Activated CD4-positive, CD25-positive, alpha-beta regulatory T cell treated with anti-CD3 and anti-CD28 coated beads, Interleukin-2, amount 50 U/mL, for 24 hours (primary cell): ENCODE results near the gene AUP1.

Experiments
- ATAC-seq, 2 donors: fragments of 150-1000 bp; cut with Tn5 transposase; one replicate each; pipeline ENCODE4 v1.10.0; 2021; ENCODE audit warnings: mild to moderate bottlenecking in 1 of 2, moderate library complexity in 1 of 2

AUP1 gene

DNA sequence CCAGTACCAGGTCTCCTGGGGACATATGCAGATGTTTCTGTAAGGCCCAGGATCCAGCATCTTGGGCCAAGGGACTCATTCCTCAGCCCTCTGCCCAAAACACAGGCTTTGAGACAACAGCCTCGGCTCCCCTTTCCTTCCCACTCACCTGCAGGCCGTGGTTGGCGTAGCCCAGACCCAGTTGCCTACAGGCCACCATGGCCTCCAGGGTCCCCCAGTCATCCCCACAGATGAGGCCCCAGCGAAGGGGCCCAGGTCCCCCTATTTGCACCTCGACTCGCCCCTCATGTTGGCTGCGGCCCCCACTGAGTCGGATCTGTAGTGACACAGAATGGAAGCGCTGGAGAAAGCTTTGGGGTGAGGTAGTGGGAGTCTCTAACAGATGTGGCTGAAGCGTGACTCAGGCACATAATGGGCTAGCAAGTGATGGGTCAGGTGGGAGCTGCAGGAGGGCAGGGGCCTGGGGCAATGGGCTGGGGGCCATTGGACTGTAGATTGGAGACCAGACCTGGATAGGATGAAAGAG, 6.0 kb upstream of the AUP1 start:
- no peak for ATAC-seq

DNA sequence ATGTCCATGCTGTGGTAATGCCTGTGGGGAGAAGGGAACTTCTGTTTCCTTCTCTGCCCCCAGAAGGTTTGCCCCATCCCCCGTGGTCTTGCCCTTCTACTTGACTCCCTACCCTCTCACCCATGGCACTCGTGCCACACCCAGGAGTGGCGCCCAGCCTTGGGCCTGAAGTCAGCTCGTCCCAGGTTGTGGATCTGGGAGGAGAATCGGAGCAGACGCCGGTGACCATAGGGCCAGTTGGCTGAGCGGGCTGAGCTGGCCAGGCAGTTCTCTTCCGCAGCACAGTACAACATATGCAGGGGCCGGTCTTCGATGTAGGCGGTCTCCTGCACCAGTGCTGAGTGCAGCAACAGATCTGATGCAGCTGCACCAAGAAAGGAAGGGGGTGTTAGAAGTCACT, 4.9 kb upstream of the AUP1 start:
- ATAC-seq = no peak

DNA sequence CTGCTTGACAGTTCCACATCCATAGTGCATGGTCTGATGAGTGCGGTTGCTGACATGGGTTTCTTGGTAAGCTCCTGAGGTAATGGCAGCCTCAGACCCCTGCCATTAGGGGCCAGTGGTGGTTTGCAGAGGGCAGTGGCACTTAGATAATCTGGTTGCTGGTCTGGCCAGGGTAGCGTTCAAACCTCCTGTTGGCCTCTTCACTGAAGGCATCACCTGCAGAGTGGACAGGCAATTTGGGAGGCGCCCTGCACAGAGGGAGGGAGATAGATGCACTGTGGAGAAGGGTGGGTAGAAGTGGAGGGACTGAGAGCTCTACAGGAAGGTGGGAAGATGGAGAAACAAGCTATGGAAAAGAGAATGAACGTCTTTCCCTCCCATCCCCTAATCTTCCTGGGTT, 4.0 kb upstream of the AUP1 start:
- ATAC-seq = no peak

DNA sequence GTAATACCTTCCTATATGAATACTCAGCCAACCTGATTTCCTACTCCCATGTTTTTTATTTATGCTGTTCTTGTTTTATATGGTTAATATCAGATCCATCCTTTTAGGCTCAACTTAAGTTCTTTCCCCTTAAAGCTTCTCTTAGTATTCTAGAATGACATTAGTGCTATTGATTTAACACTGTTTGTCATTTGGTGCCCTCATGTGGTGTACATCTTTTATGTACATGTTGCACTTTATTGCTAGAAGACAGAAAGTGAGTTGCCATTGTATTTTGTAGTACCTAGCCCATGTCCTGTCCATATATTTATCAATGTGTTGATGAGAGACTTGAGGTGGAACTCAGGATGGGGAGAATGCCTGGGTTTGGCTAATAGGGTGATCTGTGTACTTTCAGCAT, 2.7 kb upstream of the AUP1 start:
- no peak for ATAC-seq

DNA sequence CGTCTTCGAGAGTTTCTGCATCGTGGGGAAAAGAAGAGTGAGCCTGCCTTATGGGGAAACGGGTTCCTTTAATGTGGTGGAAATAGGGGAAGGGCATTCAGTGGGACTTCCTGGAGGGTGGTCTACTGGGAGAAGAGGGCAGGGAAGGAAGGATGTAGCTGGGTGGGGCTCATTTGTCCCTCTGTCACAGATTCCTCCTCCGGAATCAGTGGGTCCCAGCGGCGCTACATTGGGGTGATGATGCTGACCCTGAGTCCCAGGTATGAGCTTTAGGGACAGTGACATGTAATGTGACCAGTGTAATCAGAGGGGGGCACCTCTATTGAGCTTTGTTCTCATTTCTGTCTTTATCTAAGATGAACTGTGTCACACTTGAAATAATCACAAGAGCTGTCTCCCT, 2.2 kb upstream of the AUP1 start:
- ATAC-seq = no peak

DNA sequence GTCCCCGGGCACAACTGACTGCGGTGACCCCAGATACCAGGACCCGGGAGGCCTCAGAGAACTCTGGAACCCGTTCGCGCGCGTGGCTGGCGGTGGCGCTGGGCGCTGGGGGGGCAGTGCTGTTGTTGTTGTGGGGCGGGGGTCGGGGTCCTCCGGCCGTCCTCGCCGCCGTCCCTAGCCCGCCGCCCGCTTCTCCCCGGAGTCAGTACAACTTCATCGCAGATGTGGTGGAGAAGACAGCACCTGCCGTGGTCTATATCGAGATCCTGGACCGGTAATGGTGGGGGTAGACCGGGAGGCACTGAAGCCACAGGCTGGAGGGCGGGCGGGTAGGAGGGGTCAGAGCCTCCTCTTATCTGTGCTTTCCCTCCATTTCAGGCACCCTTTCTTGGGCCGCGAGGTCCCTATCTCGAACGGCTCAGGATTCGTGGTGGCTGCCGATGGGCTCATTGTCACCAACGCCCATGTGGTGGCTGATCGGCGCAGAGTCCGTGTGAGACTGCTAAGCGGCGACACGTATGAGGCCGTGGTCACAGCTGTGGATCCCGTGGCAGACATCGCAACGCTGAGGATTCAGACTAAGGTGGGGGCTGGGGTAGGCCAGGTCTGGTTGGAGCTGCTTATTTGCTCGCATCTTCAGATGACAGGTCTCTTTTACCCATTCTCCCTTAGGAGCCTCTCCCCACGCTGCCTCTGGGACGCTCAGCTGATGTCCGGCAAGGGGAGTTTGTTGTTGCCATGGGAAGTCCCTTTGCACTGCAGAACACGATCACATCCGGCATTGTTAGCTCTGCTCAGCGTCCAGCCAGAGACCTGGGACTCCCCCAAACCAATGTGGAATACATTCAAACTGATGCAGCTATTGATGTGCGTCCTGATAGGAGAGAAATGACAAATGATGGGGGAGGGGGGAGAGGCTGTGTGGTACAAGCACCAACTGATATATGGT, 1.0 kb upstream of the AUP1 start:
- peak; percentile 5 to 12 for ATAC-seq

DNA sequence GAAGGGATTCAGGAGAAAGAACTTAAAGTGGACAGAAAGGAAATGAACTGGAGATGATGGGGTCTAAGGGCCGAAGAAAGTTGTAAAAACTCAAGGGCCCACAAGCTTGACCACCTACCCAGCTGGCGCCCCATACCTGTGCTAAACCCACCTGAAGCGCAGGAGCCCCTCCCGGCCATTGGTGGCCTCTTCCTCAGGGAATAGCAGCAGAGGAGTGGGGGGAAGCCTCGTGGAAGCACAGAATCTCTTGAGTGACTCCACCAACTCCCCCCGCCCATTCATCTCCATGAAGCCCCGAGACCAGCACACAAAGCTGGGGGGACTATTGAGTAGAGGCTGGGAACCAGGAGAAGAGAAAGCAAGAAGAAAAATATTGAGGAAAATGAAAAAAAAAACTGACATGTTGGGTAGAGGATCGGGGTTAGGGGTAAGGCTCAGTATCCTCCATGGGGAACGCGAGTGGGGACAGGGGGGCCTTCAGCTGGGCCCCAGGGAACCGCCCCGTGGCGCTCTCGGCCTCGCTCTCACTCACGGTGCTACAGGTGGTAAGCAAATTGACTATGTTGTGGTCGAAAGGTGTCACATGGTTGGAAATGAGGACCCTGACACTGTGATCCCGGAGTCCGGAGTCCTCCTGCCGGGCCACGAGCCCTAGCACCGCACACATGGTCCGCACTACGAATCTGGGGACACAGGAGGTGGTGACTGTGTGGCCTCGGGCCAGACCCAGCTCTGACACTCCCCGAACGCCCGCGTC, 728 bp downstream of the AUP1 start:
- peak; percentile 0 to 1 for ATAC-seq

DNA sequence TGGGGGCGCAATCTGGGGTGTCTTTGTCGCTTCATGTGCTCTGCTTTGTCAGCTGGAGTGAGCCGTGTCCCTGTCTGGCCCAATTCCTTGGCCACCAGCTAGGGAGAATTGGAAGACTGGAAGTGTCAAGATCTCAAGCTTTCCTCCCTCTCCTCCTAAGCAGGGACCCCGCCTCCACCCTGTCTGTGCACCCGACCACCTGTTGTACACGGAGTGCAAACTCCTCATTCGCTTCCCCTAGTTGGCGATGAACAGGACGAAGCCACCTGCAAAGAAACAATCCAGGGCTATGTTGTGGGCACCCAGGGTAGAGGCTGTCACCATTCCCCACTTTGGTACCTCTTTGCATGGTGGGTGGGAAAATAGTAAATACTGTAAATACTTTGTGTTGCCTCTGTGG, 1.8 kb downstream of the AUP1 start:
- ATAC-seq = no peak

DNA sequence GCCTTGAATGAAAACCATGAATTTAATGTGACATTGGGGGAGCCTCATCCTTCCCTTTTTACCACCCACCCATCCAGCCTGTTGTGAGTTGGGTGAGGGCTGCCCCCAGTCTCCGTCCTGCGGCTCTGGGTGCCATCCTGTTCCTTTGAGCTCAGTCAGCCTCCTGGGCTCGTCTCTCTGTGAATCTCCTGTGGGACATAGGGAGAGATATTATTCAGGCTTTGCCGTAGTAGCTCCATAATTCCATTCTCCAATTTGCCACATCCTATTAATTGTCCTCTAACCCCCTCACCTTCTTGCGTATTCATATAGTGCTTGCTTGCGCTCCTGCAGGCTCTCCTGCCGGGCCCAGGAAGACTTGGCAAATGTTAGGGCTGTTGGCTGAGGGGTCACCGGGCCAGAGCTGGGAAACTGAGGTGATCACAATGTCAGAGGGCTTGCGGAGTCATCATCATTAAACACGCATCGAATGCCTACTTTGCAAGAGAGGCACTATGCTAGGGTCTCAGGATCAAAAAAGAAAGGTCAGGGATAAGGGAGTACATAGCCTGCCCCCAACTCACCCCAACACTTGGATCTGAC, 2.8 kb downstream of the AUP1 start:
- ATAC-seq = no peak

DNA sequence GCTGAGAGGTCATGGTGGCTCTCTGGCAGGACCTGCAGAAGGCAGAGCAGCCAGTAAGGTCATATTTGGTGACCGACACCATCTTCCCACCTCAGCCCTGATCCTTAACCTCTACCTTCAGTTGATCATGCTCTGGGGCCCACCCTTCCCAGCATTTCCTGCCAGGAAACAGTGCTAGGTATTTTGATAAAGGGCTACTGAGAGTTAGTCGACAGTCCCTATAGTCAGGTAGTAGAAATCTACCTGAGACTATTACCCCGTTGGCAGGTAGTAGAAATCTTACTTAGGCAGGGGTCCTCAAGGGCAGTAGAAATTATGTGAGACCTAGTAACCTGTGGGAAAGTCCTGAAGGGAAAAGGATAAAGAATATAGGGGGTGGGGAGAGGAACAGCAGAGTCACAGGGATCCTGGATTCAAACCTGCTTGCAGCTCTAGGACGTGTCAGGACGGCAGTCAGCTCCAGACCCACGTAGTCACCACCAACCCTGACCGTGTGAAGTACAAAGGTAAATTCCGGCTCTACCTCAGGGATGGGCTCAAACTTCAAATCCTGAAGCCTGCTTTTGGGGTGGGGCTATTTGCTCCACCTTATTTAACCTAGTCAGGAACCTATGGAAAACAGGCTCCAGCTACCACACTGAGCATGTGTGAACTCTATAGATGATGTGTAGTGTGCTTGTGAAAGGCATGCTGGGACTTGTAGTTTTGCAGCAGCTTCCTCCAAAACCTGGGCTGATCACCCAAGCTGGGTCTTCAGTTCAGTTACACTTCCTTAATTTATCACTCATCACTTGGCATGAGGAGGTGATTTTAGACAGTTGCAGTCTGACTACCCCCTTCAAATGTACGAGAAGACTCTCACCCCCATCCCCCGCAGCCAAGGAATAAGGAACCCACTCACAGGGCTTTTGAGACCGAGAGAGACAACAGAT, 3.5 kb downstream of the AUP1 start, which contains the start of gene DQX1:
Gene DQX1, minus strand, starts transcription at position 515 of the 932 bp plus-strand sequence. Its CDS starts 502 bp downstream, at position 13.
- no peak for ATAC-seq

DNA sequence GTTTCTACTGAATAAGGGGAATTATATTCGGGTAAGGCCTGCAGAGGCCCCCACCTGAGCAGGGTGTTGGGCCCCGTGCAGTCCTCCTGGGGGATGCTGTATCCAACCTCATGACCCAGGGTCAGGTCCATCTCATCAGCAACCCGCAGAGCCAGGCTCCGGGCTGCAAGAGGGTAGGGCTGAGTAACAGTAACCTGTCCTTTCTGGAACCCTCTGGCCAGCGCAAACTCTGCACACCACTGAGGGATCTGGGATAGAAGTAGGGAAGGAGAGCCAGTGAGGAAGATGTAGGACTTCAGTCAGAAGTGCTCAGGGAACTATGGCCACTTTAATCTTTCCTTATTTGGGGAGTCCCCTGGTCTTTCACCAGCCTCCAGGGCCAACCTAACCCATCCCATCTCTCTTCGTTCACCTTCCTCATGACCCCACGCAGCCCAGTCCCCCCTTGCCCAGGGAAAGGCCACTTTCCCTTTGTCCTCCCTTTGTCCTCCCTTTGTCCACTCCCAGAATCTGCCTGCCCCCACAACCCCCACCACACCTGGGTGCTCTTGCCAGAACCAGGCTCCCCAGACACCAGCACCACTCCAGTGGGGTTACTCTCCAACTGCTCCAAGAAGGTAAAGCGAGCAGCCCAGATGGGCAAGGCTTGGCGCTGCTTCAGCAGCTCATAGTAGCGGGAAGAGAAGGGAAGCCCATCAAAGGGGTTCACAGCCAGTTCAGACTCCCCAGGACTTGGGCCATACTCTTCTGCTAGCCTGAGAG, 4.4 kb downstream of the AUP1 start:
- no peak for ATAC-seq

DNA sequence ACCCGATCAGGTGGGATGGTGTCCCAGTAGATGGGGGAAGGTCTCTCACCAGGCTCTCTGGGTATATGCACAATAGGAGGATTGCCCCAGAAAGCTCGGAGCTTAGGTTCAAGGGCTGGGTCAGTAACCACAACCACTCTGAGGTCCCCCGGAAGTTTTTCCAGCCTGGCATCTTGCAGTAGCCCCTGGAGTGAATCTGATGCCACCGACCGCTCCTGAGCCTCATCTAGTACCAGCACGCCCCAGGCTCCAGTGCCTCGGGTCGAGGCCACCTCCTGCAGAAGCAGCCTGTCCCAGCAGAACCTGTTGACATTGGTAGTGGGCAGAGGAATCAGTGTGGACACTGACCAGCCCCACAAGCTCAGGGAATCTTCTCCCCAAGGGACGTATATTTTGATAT, 5.5 kb downstream of the AUP1 start:
- ATAC-seq = no peak

DNA sequence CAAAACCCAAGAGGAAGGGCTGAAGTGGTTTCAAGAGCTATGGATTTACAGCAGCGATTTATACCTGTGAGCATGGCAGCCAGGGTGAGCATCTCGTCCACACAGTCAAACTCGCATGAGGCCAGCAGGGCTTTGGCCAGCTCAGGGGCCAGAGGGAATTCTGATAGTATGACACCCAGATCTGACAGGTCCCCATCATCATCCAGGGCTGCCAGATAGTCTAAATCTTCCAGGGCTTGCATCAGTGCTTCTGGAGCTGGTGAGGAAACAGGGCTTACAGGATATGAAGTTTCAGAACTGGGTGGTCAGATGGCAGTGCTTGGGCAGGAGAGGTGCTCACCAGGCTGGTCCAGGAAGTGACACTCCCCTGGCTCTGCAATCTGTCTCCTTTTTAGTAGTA, 7.0 kb downstream of the AUP1 start:
- no peak for ATAC-seq

DNA sequence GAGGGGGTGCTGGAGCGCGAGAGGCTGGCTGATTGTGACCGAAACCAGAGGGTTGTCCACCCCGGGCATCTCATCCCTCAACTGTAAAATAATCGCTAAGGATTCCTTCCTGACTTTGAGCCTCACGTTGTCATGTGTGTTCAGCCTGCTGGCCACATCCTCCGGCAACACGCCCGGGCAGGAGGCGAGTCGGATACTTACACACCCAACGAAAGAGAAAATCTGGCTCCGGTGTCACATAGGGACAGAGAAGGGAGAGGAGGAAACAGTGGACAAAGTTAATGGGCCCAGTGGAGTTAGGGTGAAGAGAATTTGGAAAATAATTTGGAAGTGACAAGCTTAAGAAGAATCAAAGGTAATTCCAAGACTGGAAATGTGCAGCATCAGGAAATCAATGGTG, 12.9 kb downstream of the AUP1 start:
- ATAC-seq = no peak

DNA sequence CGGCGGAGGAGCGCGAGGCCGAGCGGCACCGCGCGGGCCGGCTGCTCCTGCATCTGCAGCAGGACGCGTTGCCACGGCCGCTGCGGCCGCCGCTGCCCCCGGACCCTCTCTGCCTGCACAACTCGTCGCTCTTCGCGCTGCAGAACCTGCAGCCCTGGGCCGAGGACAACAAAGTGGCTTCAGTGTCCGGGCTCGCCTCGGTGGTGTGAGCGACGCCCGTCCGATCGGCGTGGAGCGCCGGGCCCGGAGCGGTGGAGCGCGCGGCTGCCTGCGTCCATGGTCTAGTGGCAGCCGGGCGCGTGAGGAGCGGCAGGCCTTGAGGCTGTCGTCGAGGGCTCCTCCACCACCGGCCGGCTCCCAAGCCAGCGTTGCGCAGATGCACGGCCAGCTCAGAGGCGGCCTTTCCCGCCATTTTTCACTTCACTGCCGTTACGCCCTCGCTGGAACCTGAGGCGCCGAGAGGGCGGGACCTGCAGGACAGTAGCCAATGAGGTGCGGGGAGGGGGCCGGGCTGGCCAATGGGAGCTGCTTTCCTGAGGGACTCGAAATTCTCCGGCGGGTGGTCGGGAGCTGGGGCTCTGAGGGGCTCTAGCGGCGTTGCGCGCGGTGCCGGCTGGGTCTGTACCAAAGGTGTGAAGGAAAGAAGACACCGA, 13.4 kb downstream of the AUP1 start:
- ATAC-seq = peak; percentile 87 to 88

DNA sequence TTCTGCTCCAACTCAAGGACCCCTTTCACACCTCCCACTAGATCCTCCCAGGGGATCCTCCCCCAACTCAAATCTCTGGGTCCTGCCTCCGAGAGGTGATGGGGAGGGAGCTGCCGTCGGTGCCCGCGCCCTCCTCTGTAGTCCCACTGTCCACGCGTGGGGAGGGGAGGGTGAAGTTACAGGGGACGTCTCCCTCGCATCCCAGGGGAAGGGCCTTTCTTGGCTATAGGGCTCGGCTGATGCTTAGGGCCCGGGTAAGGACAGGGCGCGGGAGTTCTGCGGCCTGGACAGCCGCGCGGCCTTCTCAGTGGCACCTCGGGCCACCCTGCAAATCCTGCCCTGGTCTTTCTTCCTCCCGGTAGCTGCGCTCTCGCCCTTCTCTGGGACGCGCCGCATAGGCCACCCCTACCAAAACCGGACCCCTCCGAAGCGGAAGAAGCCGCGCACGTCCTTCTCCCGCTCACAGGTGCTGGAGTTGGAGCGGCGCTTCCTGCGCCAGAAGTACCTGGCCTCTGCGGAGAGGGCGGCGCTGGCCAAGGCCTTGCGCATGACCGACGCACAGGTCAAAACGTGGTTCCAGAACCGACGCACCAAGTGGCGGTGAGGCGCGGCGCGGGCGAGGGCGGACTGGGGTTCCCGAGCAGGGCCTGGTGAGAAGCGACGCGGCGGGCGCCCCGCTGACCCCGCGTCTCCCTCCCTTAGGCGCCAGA, 14.1 kb downstream of the AUP1 start:
- no peak for ATAC-seq

DNA sequence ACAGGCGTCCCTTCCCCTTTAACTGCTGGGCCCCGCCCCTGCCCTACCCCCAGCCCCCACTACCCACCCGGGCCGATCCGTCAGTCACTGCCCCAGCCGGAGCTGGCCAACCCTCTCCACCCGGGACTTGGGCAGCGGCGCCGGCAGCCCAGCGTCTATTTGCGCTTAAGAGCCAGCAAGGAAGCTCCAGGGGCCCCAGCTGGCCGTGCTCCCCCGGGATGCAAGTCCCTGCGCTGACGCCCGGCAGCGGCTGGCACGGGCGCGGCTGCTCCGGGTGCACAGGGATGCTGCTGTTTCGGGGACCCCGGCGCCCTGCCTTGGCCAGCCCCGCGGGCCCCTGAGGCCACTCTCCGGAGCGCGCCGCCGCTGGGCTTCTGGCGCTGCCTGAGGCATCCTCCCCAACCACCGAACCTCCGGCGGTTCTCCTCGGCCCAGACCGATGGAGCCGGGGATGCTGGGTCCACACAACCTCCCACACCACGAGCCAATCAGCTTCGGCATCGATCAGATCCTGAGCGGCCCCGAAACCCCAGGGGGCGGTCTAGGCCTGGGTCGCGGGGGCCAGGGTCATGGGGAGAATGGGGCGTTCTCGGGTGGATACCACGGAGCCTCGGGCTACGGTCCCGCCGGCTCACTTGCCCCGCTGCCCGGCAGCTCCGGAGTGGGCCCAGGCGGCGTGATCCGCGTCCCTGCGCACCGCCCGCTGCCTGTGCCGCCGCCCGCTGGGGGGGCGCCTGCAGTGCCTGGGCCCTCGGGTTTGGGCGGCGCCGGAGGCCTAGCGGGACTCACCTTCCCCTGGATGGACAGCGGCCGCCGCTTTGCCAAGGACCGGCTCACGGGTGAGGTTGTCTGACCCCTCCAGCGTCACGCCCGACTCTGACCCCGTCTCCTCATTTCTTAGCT, 14.9 kb downstream of the AUP1 start, which contains the start of gene TLX2:
Gene TLX2, plus strand, starts transcription at position 83 of the 903 bp plus-strand sequence. Its CDS starts 357 bp downstream, at position 440.
- no peak for ATAC-seq

DNA sequence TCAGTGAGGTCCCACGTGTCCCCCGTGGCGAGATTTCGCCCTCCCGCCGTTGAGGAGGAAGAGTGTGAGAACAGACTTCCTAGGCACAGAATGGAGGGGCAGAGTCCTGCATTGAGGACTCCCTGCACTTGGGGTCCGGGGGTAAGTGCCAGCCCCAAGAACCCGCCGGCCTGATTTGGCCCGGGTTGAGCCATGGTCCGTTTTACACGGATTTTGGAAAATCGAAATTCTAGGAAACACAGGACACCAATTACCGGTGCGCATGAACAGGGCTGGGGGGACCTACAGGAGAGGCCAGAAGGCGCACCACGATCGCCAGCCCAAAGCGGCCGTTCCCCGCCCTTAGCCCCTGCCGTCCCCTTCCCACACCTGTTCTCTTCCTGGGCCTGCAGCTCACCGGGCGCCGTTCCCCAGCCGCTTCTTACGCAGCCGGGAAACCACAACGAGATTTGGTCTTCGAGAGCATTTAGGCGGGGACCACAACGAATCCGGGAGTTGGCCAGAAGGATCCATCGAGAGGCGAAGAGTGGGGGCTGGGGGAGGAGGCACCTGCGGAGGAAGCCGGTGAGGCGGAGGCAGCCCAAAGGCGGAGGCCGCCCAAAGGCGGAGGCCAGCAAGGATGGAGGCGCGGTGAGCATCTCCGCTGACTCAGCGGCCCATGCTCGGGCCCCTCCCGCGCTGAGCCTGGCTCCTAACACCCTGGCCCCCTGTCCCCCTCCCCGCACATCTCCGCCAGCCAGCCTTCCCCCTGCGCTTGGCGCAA, 15.7 kb downstream of the AUP1 start:
- ATAC-seq = no peak
